ENCODE results near the gene DIDO1.

Gene DIDO1

DNA sequence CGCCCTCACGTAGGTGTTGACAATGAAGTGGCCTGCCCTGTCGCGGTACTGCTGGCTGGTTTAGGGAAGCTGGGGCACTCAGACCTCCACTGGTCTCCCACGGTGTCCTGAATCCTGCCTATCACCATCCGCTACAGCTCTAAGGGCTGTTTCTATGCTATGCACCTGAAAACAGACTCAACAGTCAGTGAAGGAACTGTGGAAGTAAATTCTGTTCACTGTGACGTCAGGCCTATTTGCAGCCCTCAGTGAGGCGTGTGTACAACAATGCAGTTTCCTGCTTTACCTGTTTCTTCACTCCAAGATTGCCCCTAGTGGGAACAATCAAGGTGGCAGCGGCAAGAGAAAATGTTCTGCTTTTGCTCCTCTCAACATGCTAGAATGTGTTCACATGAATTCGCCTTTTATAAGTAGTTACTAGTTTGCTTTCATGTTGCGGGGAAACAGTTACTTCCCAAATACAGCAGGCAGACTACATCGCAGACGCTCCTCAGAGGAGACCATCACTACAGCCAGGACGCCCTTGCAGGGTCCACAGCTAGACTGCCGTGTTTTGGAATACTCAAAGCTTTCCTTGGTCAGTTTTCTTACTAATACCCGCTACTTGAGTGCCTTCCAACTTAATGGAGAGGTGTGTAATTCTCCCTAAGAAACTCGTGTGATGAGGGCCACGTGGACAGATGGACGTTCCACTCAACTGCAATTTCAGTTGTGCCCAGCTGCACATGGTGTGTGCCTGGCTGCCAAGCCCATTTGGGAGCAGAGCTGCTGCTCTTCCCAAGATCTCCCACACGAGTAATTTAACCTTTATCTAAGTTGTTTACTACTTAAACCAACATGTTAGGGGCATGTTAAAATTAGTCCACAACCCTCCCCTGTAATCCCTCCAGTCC, 25.4 kb downstream of the DIDO1 start:
- H3K27me3 ChIP-seq (replicated peaks; ENCODE audit: control insufficient read depth, insufficient read depth, low read length): no peaks in the 10 kb centered on the region
- H3K4me1 ChIP-seq (ENCODE audit: control insufficient read depth, insufficient read depth, low read length): peaks cover 17% of the 10 kb centered on the region
- H3K9ac ChIP-seq (ENCODE audit: low read length): no peak overlapping the region
- H3K9me3 ChIP-seq (ENCODE audit: control insufficient read depth, low read length): no peaks in the 10 kb centered on the region
- DNase-seq (ENCODE audit: low read depth): no peak
- no peak overlapping the region for H3K4me3 ChIP-seq (ENCODE audit: low read length)
- H3K36me3 ChIP-seq (ENCODE audit: control insufficient read depth, insufficient read depth, low read length, severe bottlenecking): peaks cover 63% of the 10 kb centered on the region

DNA sequence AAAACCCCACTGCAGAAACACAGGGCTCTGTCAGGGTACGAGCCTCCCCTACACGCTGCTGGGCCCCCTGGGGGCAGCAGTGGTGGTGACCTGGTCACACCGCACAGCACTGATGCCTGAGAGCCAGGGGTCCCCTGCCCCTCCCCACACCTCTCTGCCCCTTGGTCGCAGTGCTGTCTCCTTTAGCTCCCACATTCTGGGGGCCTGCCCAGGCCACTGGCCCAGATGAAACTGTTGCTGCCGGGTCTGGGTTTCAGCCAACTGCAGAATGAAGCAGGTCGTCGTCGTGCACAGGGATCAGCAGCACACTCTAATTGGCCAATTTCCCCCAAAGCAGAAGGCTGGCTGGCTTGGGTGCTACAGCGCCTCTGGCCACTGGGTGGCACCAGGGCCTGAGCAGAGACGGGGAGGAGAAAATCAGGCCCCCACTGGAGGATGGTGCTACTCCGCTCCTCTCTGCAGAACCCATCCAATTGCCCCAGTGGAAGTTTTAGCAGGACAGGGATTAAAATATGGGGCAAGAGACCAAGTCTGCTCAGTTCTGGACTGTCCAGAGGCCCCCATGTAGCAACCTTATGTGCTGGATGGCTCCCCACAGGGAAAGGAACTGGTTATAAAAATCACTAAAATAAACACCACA, 26.1 kb downstream of the DIDO1 start:
- Histone ChIP-seq H3K4me3 (ENCODE audit: low read length) (no peak overlapping the region), H3K36me3 (ENCODE audit: control insufficient read depth, insufficient read depth, low read length, severe bottlenecking) (peaks cover 63% of the 10 kb centered on the region)

DNA sequence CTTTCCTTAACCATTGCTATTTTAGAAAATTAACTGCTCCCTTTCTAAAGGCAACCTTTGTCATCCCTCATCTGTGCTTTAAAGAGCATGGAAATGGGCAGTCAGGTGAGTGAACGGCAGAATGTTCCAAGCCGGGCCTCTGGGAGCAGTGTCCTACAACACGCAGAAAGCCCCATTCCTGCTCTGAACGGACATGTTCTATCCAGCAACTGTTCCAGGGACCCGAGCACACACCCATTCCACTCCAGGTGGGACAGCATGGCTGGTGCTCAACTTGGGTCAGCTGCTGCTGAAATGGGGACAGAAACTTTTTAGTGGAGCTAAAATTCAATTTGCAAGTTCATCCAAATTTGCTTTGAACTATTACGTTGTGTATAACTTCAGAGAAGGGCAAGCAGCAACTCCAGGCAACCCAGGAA, 26.7 kb downstream of the DIDO1 start:
- Histone ChIP-seq H3K9me3 (ENCODE audit: control insufficient read depth, low read length) (no peaks in the 10 kb centered on the region), H3K4me3 (ENCODE audit: low read length) (no peak overlapping the region), H3K4me1 (ENCODE audit: control insufficient read depth, insufficient read depth, low read length) (peaks cover 17% of the 10 kb centered on the region), H3K9ac (ENCODE audit: low read length) (peak overlapping the region; percentile 27), H3K27me3 (replicated peaks; ENCODE audit: control insufficient read depth, insufficient read depth, low read length) (no peaks in the 10 kb centered on the region), H3K36me3 (ENCODE audit: control insufficient read depth, insufficient read depth, low read length, severe bottlenecking) (peaks cover 63% of the 10 kb centered on the region)
- DNase-seq (ENCODE audit: low read depth): peak; percentile 27

More for the DNA sequence above, 26.1 kb downstream of the DIDO1 start:
- Histone ChIP-seq H3K4me1 (ENCODE audit: control insufficient read depth, insufficient read depth, low read length) (peaks cover 17% of the 10 kb centered on the region), H3K9ac (ENCODE audit: low read length) (peak overlapping the region; percentile 27), H3K27me3 (replicated peaks; ENCODE audit: control insufficient read depth, insufficient read depth, low read length) (no peaks in the 10 kb centered on the region), H3K9me3 (ENCODE audit: control insufficient read depth, low read length) (no peaks in the 10 kb centered on the region)
- DNase-seq (ENCODE audit: low read depth): peak; percentile 83

DNA sequence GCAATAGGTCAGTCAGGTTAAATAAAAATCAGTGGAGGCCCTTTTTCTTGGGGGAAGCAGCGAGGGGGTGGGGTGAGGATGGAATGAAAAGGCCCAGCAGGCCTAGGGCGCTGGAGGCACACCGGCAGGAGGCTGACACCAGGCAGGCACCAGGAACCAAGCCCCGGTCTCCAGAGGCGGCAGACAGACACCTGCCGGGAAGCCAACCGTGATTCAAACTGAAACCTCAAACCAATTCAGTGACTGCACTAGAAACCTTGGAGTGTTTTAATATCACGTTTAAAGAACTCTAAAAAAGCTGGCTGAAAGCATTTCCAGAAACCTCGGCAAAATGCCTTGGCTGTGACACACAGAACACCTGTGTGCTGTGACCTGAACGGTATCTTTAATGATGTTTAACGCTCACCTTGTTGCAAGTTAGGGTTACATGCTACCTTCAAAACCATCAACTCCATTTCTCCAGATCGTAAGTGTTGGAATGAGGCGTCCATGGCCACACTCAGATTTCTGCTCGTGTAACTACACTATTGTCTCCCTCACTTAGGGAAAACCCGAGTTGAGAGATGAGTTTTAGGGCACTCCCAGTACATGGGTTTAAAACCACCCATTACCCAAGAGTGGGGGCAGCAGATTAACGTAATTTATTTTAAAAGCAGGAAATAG, 27.2 kb downstream of the DIDO1 start:
- no peak for DNase-seq (ENCODE audit: low read depth)
- Histone ChIP-seq H3K27me3 (replicated peaks; ENCODE audit: control insufficient read depth, insufficient read depth, low read length) (no peaks in the 10 kb centered on the region), H3K4me3 (ENCODE audit: low read length) (no peak overlapping the region), H3K4me1 (ENCODE audit: control insufficient read depth, insufficient read depth, low read length) (peaks cover 17% of the 10 kb centered on the region), H3K36me3 (ENCODE audit: control insufficient read depth, insufficient read depth, low read length, severe bottlenecking) (peaks cover 64% of the 10 kb centered on the region), H3K9me3 (ENCODE audit: control insufficient read depth, low read length) (no peaks in the 10 kb centered on the region), H3K9ac (ENCODE audit: low read length) (peak overlapping the region; percentile 27)

DNA sequence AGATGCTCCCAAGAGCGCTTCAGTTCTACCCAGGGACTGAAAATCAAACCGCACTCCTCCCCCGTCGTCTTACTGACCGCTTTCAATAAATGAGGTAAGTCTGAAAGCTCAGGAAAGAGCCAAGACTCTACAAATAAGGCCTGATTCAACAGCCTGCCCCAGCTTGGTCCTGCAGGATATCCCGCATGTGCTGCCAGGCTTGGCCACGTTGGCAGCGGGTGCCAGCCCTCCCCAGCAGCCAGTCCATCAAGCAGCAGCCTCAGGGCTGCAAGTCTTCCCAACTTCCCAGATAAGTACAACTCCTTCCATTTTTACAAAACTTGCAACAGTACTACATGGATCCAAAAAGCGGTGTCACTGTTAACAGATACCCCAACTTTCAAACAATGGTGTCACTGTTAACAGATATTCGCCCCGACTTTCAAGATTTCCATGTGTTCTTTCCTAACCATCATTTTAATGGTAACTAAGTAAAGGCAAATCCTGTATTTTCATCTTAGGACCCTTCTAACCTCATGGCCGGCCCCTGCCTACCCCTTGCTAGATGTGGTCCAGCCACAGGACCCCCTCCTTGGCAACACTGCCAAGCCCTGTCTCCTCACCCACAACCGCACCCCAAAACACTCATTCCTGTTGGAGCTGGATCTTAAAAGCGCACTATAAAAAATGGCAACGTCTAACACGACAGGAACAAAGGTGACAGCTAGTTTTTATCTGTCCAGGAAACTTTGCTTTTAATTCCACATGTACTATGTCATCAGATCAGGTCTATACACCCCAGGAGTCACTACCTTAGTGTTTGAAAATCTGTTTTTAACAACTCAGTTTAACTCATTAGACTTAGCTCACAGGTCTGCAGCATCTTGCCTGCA, 28.0 kb downstream of the DIDO1 start:
- no peak for DNase-seq (ENCODE audit: low read depth)
- no peak overlapping the region for H3K4me3 ChIP-seq (ENCODE audit: low read length)
- no peaks in the 10 kb centered on the region for H3K9me3 ChIP-seq (ENCODE audit: control insufficient read depth, low read length)
- H3K4me1 ChIP-seq (ENCODE audit: control insufficient read depth, insufficient read depth, low read length): peaks cover 17% of the 10 kb centered on the region
- H3K27me3 ChIP-seq (replicated peaks; ENCODE audit: control insufficient read depth, insufficient read depth, low read length): no peaks in the 10 kb centered on the region
- peaks cover 64% of the 10 kb centered on the region for H3K36me3 ChIP-seq (ENCODE audit: control insufficient read depth, insufficient read depth, low read length, severe bottlenecking)
- no peak overlapping the region for H3K9ac ChIP-seq (ENCODE audit: low read length)

DNA sequence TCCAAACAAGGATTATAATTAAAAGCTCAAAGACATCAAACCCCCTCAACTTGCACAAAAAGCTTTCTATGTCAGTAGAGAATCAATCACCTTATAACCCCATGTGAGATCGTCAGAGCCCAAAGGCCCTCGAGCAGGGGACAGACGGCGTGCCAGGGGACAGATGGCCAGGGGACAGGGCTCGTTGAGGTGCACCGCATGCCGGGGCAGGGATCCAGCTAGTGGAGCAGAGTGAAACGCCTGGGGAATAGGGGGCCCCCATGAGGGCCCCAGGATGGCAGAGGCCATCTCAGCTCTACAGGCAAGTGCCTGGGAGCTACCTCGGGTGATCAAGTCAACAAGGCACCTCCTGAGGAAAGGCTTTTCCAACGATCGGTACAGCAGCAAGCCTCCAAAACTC, 28.6 kb downstream of the DIDO1 start:
- Histone ChIP-seq H3K36me3 (ENCODE audit: control insufficient read depth, insufficient read depth, low read length, severe bottlenecking) (peaks cover 64% of the 10 kb centered on the region), H3K27me3 (replicated peaks; ENCODE audit: control insufficient read depth, insufficient read depth, low read length) (no peaks in the 10 kb centered on the region), H3K9ac (ENCODE audit: low read length) (no peak overlapping the region), H3K9me3 (ENCODE audit: control insufficient read depth, low read length) (no peaks in the 10 kb centered on the region), H3K4me1 (ENCODE audit: control insufficient read depth, insufficient read depth, low read length) (peaks cover 17% of the 10 kb centered on the region), H3K4me3 (ENCODE audit: low read length) (no peak overlapping the region)
- no peak for DNase-seq (ENCODE audit: low read depth)

DNA sequence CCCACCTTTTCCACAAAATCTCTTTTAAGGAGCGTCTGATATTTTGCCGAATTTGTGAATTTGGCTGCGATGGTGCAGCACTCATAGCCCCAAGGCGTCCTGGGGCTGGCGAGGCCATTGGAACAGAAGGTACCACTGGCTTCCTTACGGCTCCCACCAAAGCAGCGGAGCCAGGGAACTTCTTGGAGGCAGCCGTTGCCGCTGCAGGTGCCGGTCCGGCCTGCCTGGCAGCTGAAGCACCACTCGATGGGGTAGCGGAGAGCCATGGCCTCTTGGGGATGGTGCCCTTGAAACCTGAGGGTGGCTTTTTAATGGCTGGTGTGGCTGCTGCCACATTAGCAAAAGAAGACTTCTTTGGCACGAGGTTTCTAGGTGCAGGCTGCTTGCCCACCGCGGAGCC, 29.8 kb downstream of the DIDO1 start:
- H3K36me3 ChIP-seq (ENCODE audit: control insufficient read depth, insufficient read depth, low read length, severe bottlenecking): peaks cover 64% of the 10 kb centered on the region
- no peaks in the 10 kb centered on the region for H3K27me3 ChIP-seq (replicated peaks; ENCODE audit: control insufficient read depth, insufficient read depth, low read length)
- H3K9me3 ChIP-seq (ENCODE audit: control insufficient read depth, low read length): no peaks in the 10 kb centered on the region
- no peak overlapping the region for H3K9ac ChIP-seq (ENCODE audit: low read length)
- DNase-seq (ENCODE audit: low read depth): no peak
- peaks cover 17% of the 10 kb centered on the region for H3K4me1 ChIP-seq (ENCODE audit: control insufficient read depth, insufficient read depth, low read length)
- no peak overlapping the region for H3K4me3 ChIP-seq (ENCODE audit: low read length)

DNA sequence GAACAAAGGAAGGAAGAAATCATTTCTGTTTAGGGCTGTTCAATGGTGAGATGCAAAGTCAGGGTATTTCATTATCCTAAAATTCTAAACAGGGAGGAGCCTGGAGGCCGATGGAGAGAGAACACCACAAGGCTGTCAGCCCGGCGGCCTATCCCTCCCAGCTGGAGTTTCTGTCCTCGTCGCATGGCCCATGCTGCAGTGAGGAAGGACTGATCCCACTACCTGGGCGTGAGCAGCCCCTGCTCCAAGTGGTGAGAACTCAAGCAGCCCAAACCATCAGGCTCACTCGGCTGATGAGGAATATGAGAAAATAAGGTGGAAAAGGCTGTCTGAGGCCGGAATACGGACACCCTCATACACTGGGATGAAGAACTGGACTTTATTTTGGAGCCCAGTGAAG, 30.8 kb downstream of the DIDO1 start:
- Histone ChIP-seq H3K36me3 (ENCODE audit: control insufficient read depth, insufficient read depth, low read length, severe bottlenecking) (peaks cover 66% of the 10 kb centered on the region), H3K4me3 (ENCODE audit: low read length) (no peak overlapping the region), H3K27me3 (replicated peaks; ENCODE audit: control insufficient read depth, insufficient read depth, low read length) (no peaks in the 10 kb centered on the region), H3K9me3 (ENCODE audit: control insufficient read depth, low read length) (no peaks in the 10 kb centered on the region), H3K9ac (ENCODE audit: low read length) (no peak overlapping the region), H3K4me1 (ENCODE audit: control insufficient read depth, insufficient read depth, low read length) (peaks cover 17% of the 10 kb centered on the region)
- no peak for DNase-seq (ENCODE audit: low read depth)

DNA sequence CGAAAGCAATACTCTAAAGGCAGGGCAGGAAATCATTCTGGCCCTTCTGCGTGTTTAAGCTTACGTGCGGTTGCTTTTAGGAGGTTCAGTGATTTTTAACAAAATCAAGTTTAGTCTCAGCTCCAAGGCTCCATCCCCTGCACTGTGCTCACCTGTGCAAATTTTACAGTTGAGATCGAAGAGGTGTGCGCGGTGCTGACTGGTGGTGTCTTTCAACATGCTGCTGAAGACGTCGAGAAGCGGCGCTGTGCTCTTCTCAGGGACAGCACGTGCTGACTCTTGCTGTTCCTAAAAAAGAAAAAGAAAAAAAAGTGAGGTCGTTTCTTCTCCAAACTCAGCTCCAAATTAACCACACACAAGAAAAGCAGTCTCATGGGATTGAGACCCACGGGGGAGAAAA, 32.0 kb downstream of the DIDO1 start:
- DNase-seq (ENCODE audit: low read depth): no peak
- no peak overlapping the region for H3K4me3 ChIP-seq (ENCODE audit: low read length)
- peaks cover 79% of the 10 kb centered on the region for H3K36me3 ChIP-seq (ENCODE audit: control insufficient read depth, insufficient read depth, low read length, severe bottlenecking)
- no peaks in the 10 kb centered on the region for H3K27me3 ChIP-seq (replicated peaks; ENCODE audit: control insufficient read depth, insufficient read depth, low read length)
- H3K9ac ChIP-seq (ENCODE audit: low read length): no peak overlapping the region
- peaks cover 5% of the 10 kb centered on the region for H3K4me1 ChIP-seq (ENCODE audit: control insufficient read depth, insufficient read depth, low read length)
- no peaks in the 10 kb centered on the region for H3K9me3 ChIP-seq (ENCODE audit: control insufficient read depth, low read length)

DNA sequence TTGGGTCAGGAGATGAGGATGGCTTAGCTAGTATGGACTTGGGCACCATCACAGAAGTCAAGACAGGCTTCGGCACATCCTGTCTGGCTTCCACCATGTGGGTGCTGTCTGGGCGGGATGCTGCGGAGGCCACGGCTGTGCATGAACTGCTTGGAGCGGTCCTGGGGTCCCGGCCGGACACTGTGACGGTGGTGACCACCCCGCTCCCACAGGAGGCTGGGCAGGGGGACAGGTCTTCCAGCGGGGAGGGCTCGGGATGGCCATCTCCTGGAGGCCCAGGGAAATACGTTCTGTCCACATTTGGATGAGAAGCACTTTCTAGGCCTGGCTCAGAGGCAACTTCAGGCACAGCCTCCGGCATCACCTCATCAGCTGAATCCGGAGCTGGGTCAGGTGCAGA, 32.6 kb downstream of the DIDO1 start:
- H3K36me3 ChIP-seq (ENCODE audit: control insufficient read depth, insufficient read depth, low read length, severe bottlenecking): peaks cover 84% of the 10 kb centered on the region
- H3K9me3 ChIP-seq (ENCODE audit: control insufficient read depth, low read length): no peaks in the 10 kb centered on the region
- no peaks in the 10 kb centered on the region for H3K27me3 ChIP-seq (replicated peaks; ENCODE audit: control insufficient read depth, insufficient read depth, low read length)
- no peak overlapping the region for H3K4me3 ChIP-seq (ENCODE audit: low read length)
- no peak for DNase-seq (ENCODE audit: low read depth)
- H3K4me1 ChIP-seq (ENCODE audit: control insufficient read depth, insufficient read depth, low read length): peaks cover 5% of the 10 kb centered on the region
- no peak overlapping the region for H3K9ac ChIP-seq (ENCODE audit: low read length)

Measured in adipocyte (in vitro differentiated cells).